K562 (cell line): Measurements from ENCODE around the gene CDSN. TPM values are rescaled to one million over a fixed set of nuclear protein-coding genes. Genes with fewer than 3 reads are reported as not detected.

Source experiments
- ATAC-seq: fragments of 200-7000 bp; cut with Tn5 transposase; 3 replicates; pipeline ENCODE4 v1.9.1; 2020; ENCODE audit warnings: moderate library complexity
- BruUV-seq: library from RNA; stranded (reverse); fragments of 400-500 nt; replicated peaks from 2 replicates; lab custom pipeline; 2021; lab: Mats Ljungman, UMichigan
- CTCF ChIA-PET: fragments of 300-600 bp; formaldehyde crosslinking; extraction: SDS; loops from one replicate; lab custom pipeline; 2021; ENCODE audit warnings: low intra/inter-chr PET ratio; lab: Yijun Ruan, JAX
- POLR2A ChIA-PET: fragments of 300-600, 350-650 bp; sonication (Branson Sonifier 250); formaldehyde crosslinking; extraction: SDS; loops from one replicate; lab custom pipeline; 2021; ENCODE audit warnings: antibody characterized with exemption, inconsistent platforms; lab: Yijun Ruan, JAX
- DNase-seq, 4 experiments: peaks; one replicate each; pipeline versions ENCODE4 v3.0.0 to v3.0.0-alpha.2; 2011 to 2018; ENCODE audit warnings: low spot score in 3 of 4, mixed read lengths in 3 of 4; ENCODE audit errors: extremely low read depth in 1 of 4
- FAIRE-seq: peaks from 2 replicates; lab custom pipeline; 2011; peaks lifted over from hg19 to GRCh38; lab: Jason Lieb, UNC
- H2AFZ ChIP-seq: 2 replicates; pipeline ENCODE4 v1.6.0; 2011; ENCODE audit warnings: low read depth, low read length, control low read depth, inconsistent platforms
- H3K27ac ChIP-seq: fragments of 200-600 bp; 3 replicates; pipeline ENCODE4 v1.8.0; 2011; ENCODE audit warnings: low read depth, mild to moderate bottlenecking, control low read depth, inconsistent platforms, low read length, moderate library complexity, mixed read lengths; ENCODE audit errors: extremely low read depth
- H3K27me3 ChIP-seq, 2 experiments: fragments of 300-600 bp in 1 of 2; 2 replicates in 1 of 2; 3 replicates in 1 of 2; pipeline versions ENCODE4 v1.6.0 to v1.8.0; 2011; ENCODE audit warnings: inconsistent platforms in 2 of 2, low read length in 2 of 2, mild to moderate bottlenecking in 1 of 2, mixed read lengths in 1 of 2, moderate library complexity in 1 of 2; ENCODE audit not compliant: control insufficient read depth in 2 of 2, insufficient read depth in 2 of 2
- H3K36me3 ChIP-seq: fragments of 300-600 bp; 3 replicates; pipeline ENCODE4 v1.8.0; 2011; ENCODE audit warnings: mild to moderate bottlenecking, low read length, inconsistent platforms; ENCODE audit not compliant: control insufficient read depth, insufficient read depth
- H3K4me1 ChIP-seq, 2 experiments: fragments of 200-600 bp in 1 of 2; replicated peaks in 1 of 2; 2 replicates in 1 of 2; 3 replicates in 1 of 2; pipeline versions ENCODE4 v1.5.1 to v1.8.0; 2011; ENCODE audit warnings: inconsistent platforms in 2 of 2, low read length in 2 of 2, mild to moderate bottlenecking in 1 of 2, mixed read lengths in 1 of 2, moderate library complexity in 1 of 2; ENCODE audit not compliant: control insufficient read depth in 2 of 2, insufficient read depth in 2 of 2
- H3K4me2 ChIP-seq: 2 replicates; pipeline ENCODE4 v1.6.1; 2011; ENCODE audit warnings: low read length, control low read depth, inconsistent platforms, mixed read lengths; ENCODE audit not compliant: insufficient read depth
- H3K4me3 ChIP-seq: fragments of 200-600 bp; sonication (generic), shearing (Covaris generic); 2 replicates; pipeline ENCODE4 v1.5.1; 2016; ENCODE audit warnings: control low read depth, inconsistent platforms
- H3K79me2 ChIP-seq: fragments of 200-600 bp; 3 replicates; pipeline ENCODE4 v1.8.0; 2011; ENCODE audit warnings: low read length, inconsistent platforms; ENCODE audit not compliant: control insufficient read depth, insufficient read depth
- H3K9ac ChIP-seq, 2 experiments: 2 replicates each; pipeline versions ENCODE4 v1.6.0 to v1.6.1; 2011; ENCODE audit warnings: low read depth in 2 of 2, low read length in 2 of 2, control low read depth in 1 of 2, inconsistent platforms in 1 of 2, mild to moderate bottlenecking in 1 of 2, mixed read lengths in 1 of 2; ENCODE audit not compliant: insufficient read depth in 1 of 2
- H3K9me1 ChIP-seq: one replicate; pipeline ENCODE4 v1.6.0; 2011; ENCODE audit warnings: inconsistent platforms, mild to moderate bottlenecking, low read length, moderate library complexity; ENCODE audit not compliant: control insufficient read depth, insufficient read depth
- H3K9me3 ChIP-seq: replicated peaks from 2 replicates; pipeline ENCODE4 v1.5.1; 2011; ENCODE audit warnings: low read depth, low read length, inconsistent platforms; ENCODE audit not compliant: control insufficient read depth, insufficient read depth
- H4K20me1 ChIP-seq: replicated peaks from 2 replicates; pipeline ENCODE4 v1.6.1; 2011; ENCODE audit warnings: low read length, inconsistent platforms, mixed read lengths; ENCODE audit not compliant: control insufficient read depth, insufficient read depth
- ADNP ChIP-seq: fragments of 200-800 bp; sonication (Bioruptor generic); IDR thresholded peaks from 2 replicates; pipeline ENCODE4 v1.6.1; 2016; ENCODE audit warnings: missing genetic modification characterization, missing compliant biosample characterization
- BCOR ChIP-seq: fragments of 450-650 bp; IDR thresholded peaks from 2 replicates; pipeline ENCODE4 v1.6.1; 2016
- CEBPZ ChIP-seq: fragments of 150-350 bp; IDR thresholded peaks from 2 replicates; pipeline ENCODE4 v1.6.1; 2014; ENCODE audit warnings: low read depth, mild to moderate bottlenecking, low read length, borderline replicate concordance
- COPS2 ChIP-seq: fragments of 450-650 bp; conservative IDR thresholded peaks from 2 replicates; pipeline ENCODE4 v1.6.1; 2016; ENCODE audit warnings: mild to moderate bottlenecking, moderate library complexity
- ETV1 ChIP-seq: fragments of 450-650 bp; conservative IDR thresholded peaks from 2 replicates; pipeline ENCODE4 v1.6.1; 2016; ENCODE audit warnings: missing genetic modification characterization, control low read depth, low read depth, missing compliant biosample characterization
- FOXA1 ChIP-seq: fragments of 450-650 bp; IDR thresholded peaks from 2 replicates; pipeline ENCODE4 v1.6.1; 2016; ENCODE audit warnings: mild to moderate bottlenecking, borderline replicate concordance
- GABPB2 ChIP-seq: fragments of 250-450 bp; sonication (Bioruptor Pico); conservative IDR thresholded peaks from 2 replicates; pipeline ENCODE4 v1.5.1; 2021; ENCODE audit warnings: mild to moderate bottlenecking
- HDAC2 ChIP-seq: fragments of 450-650 bp; IDR thresholded peaks from 2 replicates; pipeline ENCODE4 v1.6.1; 2016; ENCODE audit warnings: mild to moderate bottlenecking
- HDGF ChIP-seq: fragments of 450-650 bp; IDR thresholded peaks from 2 replicates; pipeline ENCODE4 v1.6.1; 2016
- HMBOX1 ChIP-seq: sonication (generic); IDR thresholded peaks from 2 replicates; pipeline ENCODE4 v1.6.1; 2016
- KAT2B ChIP-seq: IDR thresholded peaks from one replicate; pipeline ENCODE4 v1.6.1; 2012; ENCODE audit warnings: low read depth, mild to moderate bottlenecking, control low read depth, inconsistent platforms, low read length, moderate library complexity
- KLF16 ChIP-seq: IDR thresholded peaks from 2 replicates; pipeline ENCODE4 v1.6.1; 2016; ENCODE audit warnings: antibody characterized with exemption
- KLF6 ChIP-seq: fragments of 250-450 bp; sonication (Bioruptor Pico); IDR thresholded peaks from 2 replicates; pipeline ENCODE4 v1.4.0; 2020; ENCODE audit warnings: mild to moderate bottlenecking, moderate library complexity, borderline replicate concordance
- PHF20 ChIP-seq: fragments of 450-650 bp; IDR thresholded peaks from 2 replicates; pipeline ENCODE4 v1.6.1; 2018; ENCODE audit not compliant: partially characterized antibody
- RBM25 ChIP-seq: fragments of 200-400 bp; formaldehyde crosslinking; IDR thresholded peaks from 2 replicates; pipeline ENCODE4 v1.6.1; 2018; ENCODE audit warnings: low read length, low read depth, moderate library complexity; ENCODE audit not compliant: severe bottlenecking
- SAP30 ChIP-seq: fragments of 200-600 bp; sonication (generic); IDR thresholded peaks from 2 replicates; pipeline ENCODE4 v1.6.1; 2012; ENCODE audit warnings: borderline replicate concordance, low read depth, mild to moderate bottlenecking, moderate library complexity, low read length, control low read depth, inconsistent platforms; ENCODE audit not compliant: insufficient read depth, poor library complexity, severe bottlenecking
- SMARCA5 ChIP-seq: fragments of 450-650 bp; IDR thresholded peaks from 2 replicates; pipeline ENCODE4 v1.6.1; 2016
- SP1 ChIP-seq: sonication (generic); formaldehyde crosslinking; IDR thresholded peaks from 2 replicates; pipeline ENCODE4 v1.8.1; 2022; ENCODE audit warnings: mild to moderate bottlenecking, missing genetic modification reagents
- SRSF3 ChIP-seq: fragments of 200-400 bp; formaldehyde crosslinking; IDR thresholded peaks from 2 replicates; pipeline ENCODE4 v1.6.1; 2016; ENCODE audit warnings: mild to moderate bottlenecking, low read length, moderate library complexity; ENCODE audit not compliant: insufficient read depth
- ZFP36 ChIP-seq: fragments of 150-350 bp; IDR thresholded peaks from 2 replicates; pipeline ENCODE4 v1.6.1; 2018; ENCODE audit warnings: low read length, low read depth; ENCODE audit not compliant: partially characterized antibody
- ZNF175 ChIP-seq: fragments of 200-800 bp; sonication (Bioruptor generic); IDR thresholded peaks from 2 replicates; pipeline ENCODE4 v1.6.1; 2016; ENCODE audit warnings: low read depth, mild to moderate bottlenecking, missing genetic modification characterization, missing compliant biosample characterization
- ZZZ3 ChIP-seq: fragments of 450-650 bp; IDR thresholded peaks from 2 replicates; pipeline ENCODE4 v1.6.1; 2016; ENCODE audit warnings: antibody characterized with exemption, mild to moderate bottlenecking, moderate library complexity
- WGBS: fragments of 100-300 bp; shearing (Covaris generic); methylation state at CpG from one replicate; pipeline ENCODE4 v1.1.6; 2016; ENCODE audit warnings: low coverage, mixed read lengths; ENCODE audit not compliant: insufficient coverage; ENCODE audit errors: missing lambda C conversion rate; 5-methylcytosine and 5-hydroxymethylcytosine counted together
- in situ Hi-C: fragments of 300-500 bp; cut with MboI; formaldehyde crosslinking; loops from 4 replicates; pipeline ENCODE4 v1.15.0; 2018; ENCODE audit warnings: inconsistent platforms, mixed read lengths
- intact Hi-C: fragments of 100-400 bp; cut with micrococcal nuclease; formaldehyde crosslinking; loops from 2 replicates; pipeline ENCODE4 v1.14.2; 2022
- polyA plus RNA-seq, 8 experiments: library from polyadenylated mRNA; depleted of rRNA in 4 of 8; stranded (reverse) in 5 of 8; unstranded in 3 of 8; fragments of >200 nt; fragmentation: Nextera tagmentation in 2 of 8; fragmentation: Illumina TruSeq in 1 of 8; extraction: Ambion mirVana in 2 of 8; extraction: Trizol in 1 of 8; gene quantifications; 2 replicates each; pipeline versions ENCODE4 v1.2.1 to v1.2.3, GENCODE V29; 2011 to 2014; ENCODE audit warnings: inconsistent platforms in 1 of 8, missing spikeins in 1 of 8
- total RNA-seq, 7 experiments: library from RNA; depleted of rRNA in 6 of 7; stranded (reverse); fragments of >200 nt in 6 of 7; fragmentation: Illumina TruSeq in 2 of 7; extraction: Trizol in 2 of 7; gene quantifications; 2 replicates each; pipeline versions ENCODE4 v1.2.1 to v1.2.3, GENCODE V29; 2011 to 2021; ENCODE audit warnings: low replicate concordance in 1 of 7

The CDSN gene
- total and polyA plus RNA-seq, 9 of the 15 experiments (the other 6 are each of a cell fraction or from before 2014, with no cell fraction given), result not detected

GRCh38 chr6:31092238-31092637 lies 28.0 kb downstream of the CDSN start:
- Histone ChIP-seq H4K20me1 (no peaks in the 10 kb centered on the region), H3K9ac (no peak overlapping the region), H3K9me3 (no peaks in the 10 kb centered on the region), H3K9me1 (no peaks in the 10 kb centered on the region), H3K27ac (no peak overlapping the region), H3K4me1 (peaks cover 0 to 4% of the 10 kb centered on the region in 2 experiments; a peak in 4 of 5 replicates), H3K4me3 (no peak overlapping the region), H2AFZ (no peak overlapping the region), H3K27me3 (peaks cover 0 to 16% of the 10 kb centered on the region in 2 experiments; a peak in 2 of 5 replicates), H3K79me2 (no peaks in the 10 kb centered on the region), H3K4me2 (no peak overlapping the region), H3K36me3 (no peaks in the 10 kb centered on the region)
- no TSS peak for BruUV-seq
- in situ Hi-C loops, result no loop called here
- ATAC-seq (no peak), DNase-seq (no peak), FAIRE-seq (no peak)
- POLR2A ChIA-PET, result interaction anchor here (0.6 to 1.5 kb wide), 4 partner anchors 12 to 434 kb away, joined by 3 read pairs; no protein-coding TSS in a partner anchor
- 13% methylated on average over 2 of the region's 2 CpGs for WGBS
- intact Hi-C loops, result no loop called here
- CTCF ChIA-PET, result no interaction called here
- TF ChIP-seq KLF16 (no peak), FOXA1 (no peak), PHF20 (peak; percentile 23), HMBOX1 (no peak), COPS2 (no peak), SRSF3 (no peak), HDGF (0 out of 2 replicates have a peak, but pooled peaks have one; percentile 31), SAP30 (no peak), ADNP (tag) (0 out of 2 replicates have a peak, but pooled peaks have one; percentile 44), SMARCA5 (peak; percentile 90), SP1 (CRISPR knock-in tag) (no peak), ZZZ3 (no peak), CEBPZ (no peak), KAT2B (no peak), GABPB2 (no peak), ZNF175 (CRISPR knock-in tag) (no peak), ZFP36 (peak; percentile 88), RBM25 (peak; percentile 95), HDAC2 (peak; percentile 53; the same call in 1 of the 2 replicates), ETV1 (tag) (no peak), BCOR (peak; percentile 96), KLF6 (CRISPR knock-in tag) (no peak)
